ENCODE results near the gene LMO7.

LMO7 gene

DNA sequence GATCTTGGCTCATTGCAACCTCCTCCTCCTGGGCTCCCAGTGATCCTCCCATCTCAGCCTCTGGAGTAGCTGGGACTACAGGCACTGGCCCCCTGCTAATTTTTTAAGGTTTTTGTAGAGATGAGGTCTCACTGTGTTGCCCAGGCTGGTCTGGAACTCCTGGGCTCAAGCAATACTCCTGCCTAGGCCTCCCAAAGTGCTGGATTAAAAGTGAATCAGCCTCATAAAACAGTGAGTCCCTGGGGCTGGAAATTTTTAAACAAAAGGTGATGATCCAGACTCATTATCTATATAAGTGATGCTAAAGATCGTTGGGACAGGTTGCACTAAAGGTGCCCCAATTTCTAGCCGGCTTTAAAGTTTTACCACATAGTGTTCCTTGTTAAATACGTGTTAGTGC, 112.7 kb downstream of the LMO7 start:
- no peak for DNase-seq

DNA sequence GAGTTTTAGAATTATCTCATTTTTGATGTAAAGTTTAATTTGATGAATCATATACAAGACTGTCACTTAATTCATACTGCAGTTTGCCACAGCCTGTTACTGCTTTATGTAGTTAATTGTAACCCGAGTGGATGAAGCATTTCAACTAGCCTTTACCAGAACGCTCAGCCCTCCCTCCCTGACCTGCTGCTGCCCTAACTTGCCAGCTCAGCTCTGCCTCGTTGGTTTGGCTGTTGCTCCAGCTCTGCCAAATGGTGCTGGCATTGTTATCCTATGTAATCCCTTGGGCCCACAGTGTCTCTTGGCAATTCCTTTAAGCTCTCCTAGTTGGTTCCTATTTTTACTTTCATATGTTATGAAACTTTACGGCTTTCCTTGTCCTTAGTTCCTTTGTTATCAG, 113.3 kb downstream of the LMO7 start:
- DNase-seq = no peak

DNA sequence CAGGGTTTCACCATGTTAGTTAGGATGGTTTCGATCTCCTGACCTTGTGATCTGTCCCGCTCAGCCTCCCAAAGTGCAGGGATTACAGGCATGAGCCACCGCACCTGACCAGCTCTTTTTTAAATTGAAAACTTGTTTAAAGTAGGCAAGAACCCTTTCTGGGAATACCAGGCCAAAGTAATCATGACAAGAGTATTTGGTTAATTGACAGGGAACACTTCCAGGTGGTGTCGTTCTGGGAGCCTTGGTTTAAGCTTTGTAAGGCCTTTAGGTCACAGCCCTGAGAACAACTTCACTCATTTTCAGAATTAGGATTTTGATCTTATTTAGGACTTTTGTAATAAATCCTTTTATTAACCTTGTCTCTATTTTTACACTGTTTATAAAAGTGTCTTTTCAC, 115.2 kb downstream of the LMO7 start:
- DNase-seq = no peak

DNA sequence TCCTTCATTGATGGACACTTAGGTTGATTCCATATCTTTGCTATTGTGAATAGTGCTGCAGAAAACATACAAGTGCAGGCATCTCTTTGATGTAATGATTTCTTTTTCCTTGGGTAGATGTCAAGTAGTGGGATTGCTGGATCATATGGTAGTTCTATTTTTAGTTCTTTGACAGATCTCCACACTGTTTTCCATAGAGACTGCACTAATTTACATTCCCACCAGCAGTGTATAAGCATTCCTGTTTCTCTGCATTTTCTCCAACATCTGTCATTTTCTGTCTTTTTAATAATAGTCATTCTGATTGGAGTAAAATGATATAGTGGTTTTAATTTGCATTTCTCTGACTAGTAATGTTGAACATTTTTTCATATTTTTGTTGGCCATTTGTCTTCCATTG, 116.7 kb downstream of the LMO7 start:
- no peak for DNase-seq

DNA sequence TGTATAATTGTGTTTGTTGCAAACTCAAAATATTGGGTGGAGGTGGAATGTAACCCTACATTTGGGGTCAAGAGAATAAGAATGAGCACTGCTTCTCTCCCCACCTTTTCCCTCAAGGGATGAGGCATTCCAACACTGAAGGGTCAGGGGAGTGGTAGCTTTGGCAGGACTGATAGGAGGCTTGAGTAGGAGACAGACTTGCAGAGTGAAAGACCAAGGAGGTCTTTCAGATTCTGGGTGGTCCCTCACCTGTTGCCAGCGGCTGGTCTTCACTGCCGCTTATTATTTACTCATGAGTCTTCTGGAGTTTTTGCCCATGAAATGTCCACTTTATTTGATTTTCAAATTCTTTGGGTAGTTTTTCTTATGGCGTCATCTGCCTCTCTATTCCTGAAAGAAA, 118.8 kb downstream of the LMO7 start:
- no peak for DNase-seq

DNA sequence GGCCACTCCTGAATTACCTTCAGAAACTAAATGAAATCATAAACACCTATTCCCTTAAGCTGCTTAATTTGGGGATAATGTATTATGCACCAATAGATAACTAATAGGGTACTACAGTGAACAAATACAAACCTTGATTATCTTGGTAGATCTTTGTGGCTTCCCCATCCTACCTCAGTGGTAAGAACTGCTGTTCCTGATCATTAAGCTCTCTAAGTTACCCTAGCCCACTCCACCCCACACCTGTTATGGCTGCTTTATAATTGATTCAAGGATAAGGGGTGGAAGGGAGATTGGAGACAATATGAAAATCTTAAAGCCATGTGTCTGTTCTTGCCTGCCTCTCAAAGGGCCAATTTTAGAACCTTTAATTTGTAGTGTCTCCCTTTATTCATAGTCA, 121.2 kb downstream of the LMO7 start:
- DNase-seq = no peak

DNA sequence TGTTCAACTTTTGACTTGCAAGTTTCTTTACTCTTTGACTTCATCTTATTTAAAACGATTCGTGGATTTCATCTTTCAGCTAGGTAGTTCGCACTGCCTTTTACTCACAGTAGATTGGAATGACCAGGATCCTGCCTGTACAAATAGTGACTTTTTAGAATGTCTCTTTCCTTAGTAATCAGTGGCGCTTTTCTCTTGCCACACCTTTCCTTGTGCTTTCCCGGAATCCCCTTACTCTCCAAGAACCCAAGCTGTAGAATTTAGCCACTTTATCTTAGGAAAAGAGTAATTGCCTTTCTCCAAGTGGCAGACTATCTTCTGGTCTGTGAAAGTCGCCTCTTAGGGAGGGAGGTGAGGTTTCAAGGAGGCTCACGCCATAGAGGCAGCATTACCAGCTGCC, 123.4 kb downstream of the LMO7 start:
- no peak for DNase-seq

DNA sequence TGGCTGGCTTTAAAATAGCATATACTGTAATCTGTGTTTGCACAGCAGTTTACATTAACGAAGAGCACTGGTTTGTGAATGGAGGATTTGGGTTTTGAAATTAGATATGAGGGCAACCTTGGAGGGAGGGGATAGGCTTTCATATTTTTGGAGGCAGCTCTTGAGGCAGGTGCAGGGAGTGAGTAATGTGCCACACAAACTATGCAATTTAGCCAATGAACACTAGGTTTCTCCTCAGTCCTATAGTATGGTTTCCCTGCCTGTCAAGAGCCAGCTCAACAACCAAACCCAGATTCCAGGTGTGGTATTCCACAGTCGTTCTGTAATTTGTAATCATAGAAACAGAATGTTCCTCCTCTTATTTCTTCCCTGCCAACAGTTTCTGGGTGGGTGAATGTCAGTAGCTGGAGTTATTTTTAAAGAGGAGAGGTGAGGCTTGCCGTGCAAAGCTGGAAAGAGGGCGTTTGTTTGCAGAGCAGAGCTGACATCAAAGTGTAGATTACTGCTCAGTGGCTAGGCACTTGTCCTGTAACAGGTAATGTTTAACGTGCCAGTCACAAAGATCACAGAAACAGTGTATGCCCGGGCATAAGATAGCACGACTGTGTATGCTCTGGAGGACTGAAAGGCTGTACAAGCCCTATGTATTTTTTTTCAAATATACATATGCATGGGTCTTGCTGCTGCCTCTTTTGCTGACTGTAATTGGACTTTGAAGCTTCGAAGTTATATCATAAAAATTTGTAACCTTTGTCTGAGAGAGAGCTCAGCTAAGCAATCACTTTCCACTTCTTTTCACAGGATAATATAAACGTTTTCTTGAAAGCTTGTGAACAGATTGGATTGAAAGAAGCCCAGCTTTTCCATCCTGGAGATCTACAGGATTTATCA, 124.2 kb downstream of the LMO7 start:
- no peak for DNase-seq

DNA sequence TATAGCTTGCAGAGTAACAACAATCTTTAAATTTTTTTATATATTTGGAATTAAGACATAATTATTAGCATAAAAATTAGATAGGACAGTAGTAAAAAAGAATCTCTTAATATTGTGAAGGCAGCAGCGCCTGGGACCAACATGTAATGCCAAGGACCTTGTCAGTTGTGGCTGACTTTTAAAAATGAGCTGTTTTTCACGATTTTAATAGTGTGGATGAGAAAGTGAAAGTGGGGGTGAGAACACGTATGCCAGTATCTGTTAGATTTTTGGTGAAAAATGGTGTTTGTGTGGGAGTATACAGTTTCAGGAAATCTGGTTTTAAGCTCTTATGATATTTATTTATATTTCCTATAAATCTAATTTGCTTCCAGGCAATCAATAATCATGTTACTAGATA, 125.2 kb downstream of the LMO7 start:
- DNase-seq = no peak

DNA sequence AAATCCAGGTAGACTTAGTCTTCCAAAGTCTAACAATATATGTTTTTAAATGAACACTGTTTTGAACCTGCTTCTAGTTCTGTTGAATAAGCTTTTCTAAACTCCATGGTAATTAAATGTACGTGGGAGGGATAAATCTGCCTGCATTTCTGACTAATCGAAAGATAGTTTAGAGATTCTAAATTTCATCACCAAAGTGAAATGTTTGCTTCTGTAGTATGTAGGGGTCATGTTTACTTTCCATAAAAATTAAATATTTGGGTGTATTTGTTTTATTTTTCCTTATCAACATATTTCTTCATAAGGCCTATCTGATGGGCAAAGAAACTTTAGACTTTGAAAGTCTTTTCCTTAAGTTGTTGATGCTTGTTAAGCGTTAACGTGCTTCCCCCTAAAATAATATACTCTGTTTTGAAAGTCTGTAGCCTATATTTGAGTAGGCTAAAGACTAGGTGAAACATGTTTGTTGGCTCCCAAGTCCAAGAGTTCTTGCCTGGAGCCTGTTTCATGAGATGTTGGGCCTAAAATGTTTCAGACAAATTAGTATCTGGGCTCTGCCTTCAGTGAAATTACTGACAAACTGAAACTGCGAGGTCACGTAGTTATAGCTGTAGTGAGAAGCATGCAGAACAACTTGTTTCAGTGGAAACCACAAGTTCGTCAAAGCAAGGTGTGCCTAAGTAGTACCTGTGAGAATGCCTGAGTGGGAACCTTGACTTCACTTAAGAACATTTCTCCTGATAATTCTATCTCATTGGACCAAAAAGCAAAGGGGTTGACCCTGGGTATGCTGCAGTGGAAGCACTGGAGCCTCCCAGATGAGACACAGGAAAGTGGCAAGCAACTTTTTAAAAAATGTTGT, 126.2 kb downstream of the LMO7 start:
- DNase-seq = no peak

DNA sequence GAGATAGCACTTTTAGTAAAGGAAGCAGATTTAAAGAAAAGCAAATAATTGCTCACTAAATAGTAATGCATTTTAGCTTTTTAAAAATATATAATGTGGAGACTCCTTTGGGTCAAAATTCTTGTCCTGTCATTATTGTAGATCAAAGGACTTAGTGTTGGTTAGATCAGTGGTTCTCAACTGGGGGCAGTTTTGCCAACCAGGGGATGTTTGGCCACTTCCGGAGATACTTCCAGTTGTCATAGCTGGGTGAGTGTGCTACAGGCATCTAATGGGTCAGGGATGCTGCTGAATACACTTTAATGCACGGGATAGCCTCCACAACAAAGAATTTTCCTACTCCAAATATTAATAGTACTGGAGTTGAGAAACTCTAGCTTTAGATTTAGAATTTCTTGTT, 126.8 kb downstream of the LMO7 start:
- no peak for DNase-seq

DNA sequence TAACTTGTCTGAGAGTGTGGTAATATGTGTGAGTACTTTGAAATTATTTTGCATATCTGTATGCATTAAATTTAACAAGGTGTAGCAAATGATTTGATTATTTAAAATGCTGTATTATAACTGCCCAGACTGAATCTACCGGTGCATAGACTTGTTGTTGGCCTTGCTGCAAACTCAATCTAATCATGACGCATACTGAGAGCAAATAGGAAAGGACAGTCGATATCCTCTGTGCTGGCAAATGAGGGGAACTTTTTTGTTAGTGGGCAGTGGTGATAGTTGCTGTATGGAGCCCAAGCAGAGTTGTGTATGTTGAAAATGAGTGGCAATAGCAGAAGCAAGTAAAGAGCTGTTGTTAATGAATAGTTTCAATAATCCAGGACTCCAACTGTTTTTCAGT, 127.4 kb downstream of the LMO7 start:
- no peak for DNase-seq

DNA sequence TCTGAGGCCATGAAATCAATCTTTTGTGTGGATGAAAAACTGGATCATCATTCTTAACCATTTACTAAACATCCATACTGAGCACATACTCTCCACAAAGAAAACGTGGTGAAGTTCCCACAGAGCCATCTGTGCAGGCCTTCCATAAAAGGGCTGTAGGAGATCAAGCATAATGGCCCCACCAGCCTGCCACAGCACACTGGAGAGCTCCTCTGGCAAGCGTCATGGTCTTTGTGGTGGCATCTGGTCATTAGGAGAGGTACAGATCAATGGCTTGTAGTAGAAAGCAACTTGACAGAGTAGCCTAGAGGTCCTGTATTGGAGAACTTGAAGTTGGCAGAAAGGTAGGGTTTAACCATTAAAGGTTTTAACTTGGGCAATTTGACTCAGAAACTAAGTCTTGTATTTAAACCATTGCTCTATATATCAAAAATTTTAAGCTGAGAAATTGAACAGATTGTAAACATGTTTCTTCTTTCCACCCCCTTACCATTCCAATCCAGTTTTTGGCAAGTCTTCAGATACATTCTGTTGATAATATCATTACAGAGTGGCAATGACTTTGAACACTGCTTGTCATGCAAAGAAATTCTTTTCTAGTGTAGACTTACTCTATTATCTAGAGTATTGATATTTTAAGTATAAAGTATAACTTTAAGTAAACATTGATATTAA, 128.3 kb downstream of the LMO7 start:
- DNase-seq = no peak

DNA sequence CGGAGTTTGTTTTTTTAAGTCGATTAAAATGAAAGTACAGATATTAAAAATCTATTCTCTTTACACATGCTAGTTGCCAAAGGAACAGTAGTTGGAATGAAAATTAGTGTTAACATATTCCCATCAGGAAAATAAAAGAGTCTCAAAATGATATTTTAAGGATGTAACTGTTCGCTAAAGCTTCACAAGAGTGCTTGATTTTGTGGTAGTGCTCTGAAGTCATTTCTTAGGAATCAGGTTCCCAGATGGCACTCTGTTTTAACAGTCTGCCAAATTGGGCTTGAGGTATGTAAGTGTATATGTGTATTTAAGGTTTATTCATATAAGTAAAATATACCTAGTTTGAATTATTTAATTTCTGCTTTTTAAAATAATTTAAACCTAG, 128.8 kb downstream of the LMO7 start:
- DNase-seq = no peak

DNA sequence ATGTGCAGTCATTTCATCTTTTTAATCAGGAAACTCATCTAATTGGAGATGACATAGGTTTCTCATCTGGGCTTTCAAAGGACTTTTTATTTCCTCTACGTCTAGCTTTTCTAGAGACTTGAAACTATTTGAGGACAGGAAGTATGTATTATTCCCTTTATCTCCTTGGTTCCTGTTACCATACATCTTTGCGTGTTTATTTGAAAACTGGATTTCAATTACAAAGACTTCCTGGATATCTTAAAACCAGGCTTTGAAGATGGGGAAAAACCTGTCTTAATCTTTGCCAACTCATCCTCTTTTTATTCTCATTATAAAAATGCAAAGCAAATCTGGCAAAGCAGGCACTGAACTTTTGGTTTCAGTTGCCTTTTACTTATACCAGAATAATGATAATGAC, 130.5 kb downstream of the LMO7 start:
- DNase-seq = no peak

DNA sequence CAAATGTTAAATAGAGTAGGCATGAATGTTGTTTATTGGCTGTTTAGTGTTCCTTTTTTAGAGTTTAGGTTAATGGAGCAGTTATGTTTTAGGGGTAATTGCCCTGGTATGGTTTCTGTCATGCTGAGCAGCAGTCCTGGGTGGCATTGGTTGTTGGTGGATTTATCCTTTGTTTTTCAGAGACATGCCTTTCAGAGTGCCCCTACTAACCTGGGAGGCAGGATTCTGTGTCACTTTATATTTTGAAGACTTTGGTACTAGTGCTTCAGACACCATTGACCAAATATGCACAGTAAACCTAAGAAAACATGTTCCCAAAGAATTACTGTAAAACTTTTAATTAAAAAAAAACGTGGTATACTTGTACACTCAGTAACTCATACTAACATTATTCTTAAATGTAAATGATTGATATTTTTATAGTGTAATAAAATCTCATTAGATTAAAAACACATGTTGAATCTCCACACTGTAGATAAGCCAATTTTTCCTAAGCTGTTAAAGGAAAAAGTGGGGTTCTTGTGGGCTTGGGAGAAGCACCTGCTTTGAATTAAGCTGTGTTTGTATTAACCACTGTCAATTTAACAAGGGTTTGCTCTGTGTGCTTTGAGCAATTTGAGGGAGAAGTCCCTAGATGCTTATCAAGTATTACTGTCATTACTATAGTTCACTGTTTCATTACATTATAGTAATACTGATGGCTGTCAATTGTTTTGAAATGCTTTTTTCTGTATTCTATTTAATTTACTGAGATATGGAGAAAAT, 133.2 kb downstream of the LMO7 start:
- DNase-seq = no peak

DNA sequence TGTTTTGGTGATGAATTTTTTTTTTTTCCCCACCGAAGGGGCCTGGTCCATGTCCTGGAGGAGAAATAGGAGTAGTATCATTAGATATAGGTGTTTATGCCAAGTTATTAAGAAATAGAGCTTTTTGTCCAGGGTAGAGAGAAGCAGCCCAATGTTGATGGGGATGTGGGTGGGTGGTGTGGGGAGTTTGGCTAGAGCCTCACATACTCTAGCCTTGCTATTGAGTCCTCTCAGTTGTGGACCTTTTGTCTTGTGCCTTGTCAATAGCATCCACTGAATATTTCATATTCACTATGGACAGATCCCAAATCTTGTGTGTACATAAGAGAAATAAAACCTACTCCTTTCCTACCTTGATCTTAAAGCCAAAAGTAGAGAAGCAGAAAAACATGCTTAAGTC, 134.0 kb downstream of the LMO7 start:
- DNase-seq = no peak

DNA sequence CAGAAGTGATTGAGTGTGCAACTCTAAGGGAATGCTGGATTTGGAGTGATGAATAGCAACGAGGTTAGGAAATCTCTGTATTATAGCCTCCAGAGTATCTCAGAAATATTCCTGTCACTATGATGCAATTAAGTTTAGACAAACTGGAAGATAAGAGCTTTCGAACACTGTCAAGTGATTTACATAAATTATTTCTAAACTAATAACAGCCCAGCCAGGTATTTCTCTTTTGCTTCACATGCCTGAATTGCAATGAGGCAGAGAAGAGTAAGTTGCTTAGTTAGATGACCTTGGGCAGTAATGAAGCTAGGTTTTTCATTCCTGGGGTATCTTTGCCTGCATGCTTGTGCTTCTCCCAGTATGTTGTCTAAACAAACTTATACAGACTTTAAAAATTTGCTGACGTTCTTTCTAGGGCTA, 134.5 kb downstream of the LMO7 start:
- no peak for DNase-seq

DNA sequence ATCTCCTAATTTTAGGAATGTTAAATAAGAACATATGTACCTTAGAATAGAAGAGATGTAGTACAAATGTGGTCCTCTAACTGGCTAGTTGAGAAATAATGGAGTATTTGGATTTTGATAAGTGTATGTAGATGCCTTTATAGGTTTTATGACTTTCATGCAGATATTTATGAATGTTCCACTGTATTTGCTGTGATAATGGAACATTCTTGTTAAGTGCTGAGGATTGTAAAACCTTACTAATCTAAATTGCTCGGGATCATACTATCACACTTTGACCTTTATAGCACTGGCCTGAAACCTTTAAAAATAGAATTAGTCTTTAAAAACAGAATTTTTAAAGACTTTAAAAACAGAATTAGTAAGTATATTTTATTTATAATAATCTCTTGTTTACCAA, 135.1 kb downstream of the LMO7 start:
- no peak for DNase-seq

DNA sequence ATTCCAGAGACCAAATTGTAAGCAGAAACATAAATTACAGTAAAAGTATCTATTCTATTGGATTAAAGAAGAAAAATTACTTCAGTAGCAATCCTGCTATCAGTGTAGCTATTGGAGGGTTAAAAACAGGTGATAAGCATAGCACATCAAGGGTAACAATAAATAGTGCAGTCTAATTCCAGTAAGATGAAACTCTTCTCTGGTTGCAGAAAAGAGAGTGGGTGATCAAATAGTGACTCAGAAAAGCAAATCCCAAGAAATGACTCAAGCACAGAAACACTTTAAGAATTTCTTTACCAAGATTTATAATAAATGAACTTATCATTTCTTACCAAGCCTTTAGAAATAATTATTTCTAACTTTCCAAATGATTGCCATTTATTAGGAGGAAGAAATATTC, 135.7 kb downstream of the LMO7 start:
- no peak for DNase-seq

DNA sequence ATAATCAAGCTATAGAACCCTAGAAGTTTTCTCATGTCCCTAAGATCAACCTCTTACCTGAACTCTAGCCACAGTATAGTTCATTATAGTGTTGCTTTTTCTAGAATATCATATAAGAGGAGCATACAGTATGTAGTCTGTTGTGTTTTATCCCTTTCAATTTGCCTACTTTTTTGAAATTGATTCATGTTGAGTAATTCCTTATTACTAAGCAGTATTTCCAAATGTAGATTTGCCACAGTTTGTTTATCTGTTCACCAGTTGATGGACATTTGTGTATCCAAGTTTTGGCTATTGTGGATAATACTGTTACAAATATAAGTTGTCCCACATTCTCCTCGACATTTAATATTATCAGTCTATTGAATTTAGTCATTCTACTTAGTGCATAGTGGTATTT, 138.0 kb downstream of the LMO7 start:
- DNase-seq = no peak

DNA sequence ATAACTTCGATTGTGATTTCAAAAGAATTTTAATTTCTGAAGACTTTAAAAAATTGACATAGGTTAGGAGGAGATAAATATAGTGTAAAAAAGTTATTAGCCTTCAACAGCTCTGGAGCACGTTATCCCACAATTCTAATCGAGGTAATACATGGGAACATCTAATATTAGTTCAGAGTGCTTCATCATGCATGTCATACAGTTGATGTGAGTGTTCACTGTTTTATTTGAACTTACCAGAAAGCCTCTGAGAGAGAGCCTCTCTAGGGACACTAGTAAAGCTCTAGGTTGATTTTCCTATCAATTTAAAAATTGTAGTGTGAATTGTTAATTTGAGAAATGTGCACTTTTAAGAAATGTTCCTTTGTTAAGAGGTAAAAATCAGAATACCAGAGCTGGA, 140.4 kb downstream of the LMO7 start:
- no peak for DNase-seq

DNA sequence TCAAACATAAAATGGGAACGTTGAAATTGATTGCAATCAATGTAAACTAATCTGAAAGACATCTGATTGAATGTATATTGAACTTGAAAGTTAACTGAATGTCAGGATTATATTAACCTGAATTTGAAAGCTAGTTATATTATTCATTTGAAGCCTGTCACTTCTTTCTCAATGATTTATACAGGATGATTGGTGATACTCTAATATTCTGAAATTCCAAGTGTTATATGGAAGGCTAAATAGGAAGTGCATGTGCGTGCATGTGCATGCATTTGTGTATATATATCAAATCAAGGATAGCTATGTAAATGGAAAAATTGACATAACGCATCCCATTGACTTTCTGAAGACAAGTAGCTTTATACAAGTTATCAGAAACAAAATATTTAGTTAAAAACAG, 143.3 kb downstream of the LMO7 start:
- no peak for DNase-seq
